ENCODE data around the gene CPEB3.
A peak's percentile ranks its signal among the peaks of the same experiment; 100 is the strongest.
"Not testable (repeated sequence)": the region's sequence is repeated elsewhere in the genome, so short reads cannot be mapped to it uniquely, and the experiment has no call there.

CPEB3 gene

GRCh38 chr10:92265687-92266258 is 25.1 kb downstream of the CPEB3 start:
- DNase-seq, result no peak

- no peak for DNase-seq
These were observed 26.6 kb downstream of the CPEB3 start for GRCh38 chr10:92264249-92264648.

- no peak for DNase-seq
These were observed 27.5 kb downstream of the CPEB3 start for GRCh38 chr10:92263396-92263795.

- no peak for DNase-seq
These were observed 42.3 kb downstream of the CPEB3 start for GRCh38 chr10:92248566-92248965.

- DNase-seq, result no peak
These were observed 46.1 kb downstream of the CPEB3 start for GRCh38 chr10:92244796-92245195.

GRCh38 chr10:92242910-92243671 is 47.8 kb downstream of the CPEB3 start:
- DNase-seq, result peak; percentile 38

GRCh38 chr10:92242380-92242779 is 48.5 kb downstream of the CPEB3 start:
- DNase-seq, result no peak

- DNase-seq, result no peak
These were observed 49.4 kb downstream of the CPEB3 start for GRCh38 chr10:92241501-92241900.

- no peak for DNase-seq
These were observed 49.7 kb downstream of the CPEB3 start for GRCh38 chr10:92241158-92241500.

GRCh38 chr10:92240289-92241157 is 50.4 kb downstream of the CPEB3 start:
- DNase-seq, result peak; percentile 19

GRCh38 chr10:92239600-92240288 is 51.1 kb downstream of the CPEB3 start:
- DNase-seq, result peak; percentile 19

- DNase-seq, result no peak
These were observed 51.7 kb downstream of the CPEB3 start for GRCh38 chr10:92239151-92239599.

- no peak for DNase-seq
These were observed 52.2 kb downstream of the CPEB3 start for GRCh38 chr10:92238586-92239098.

GRCh38 chr10:92238054-92238585 is 52.8 kb downstream of the CPEB3 start:
- no peak for DNase-seq

- no peak for DNase-seq
These were observed 59.7 kb downstream of the CPEB3 start for GRCh38 chr10:92231196-92231595.

GRCh38 chr10:92222603-92223262 is 68.1 kb downstream of the CPEB3 start:
- no peak for DNase-seq

- no peak for DNase-seq
These were observed 71.3 kb downstream of the CPEB3 start for GRCh38 chr10:92219559-92219958.

GRCh38 chr10:92218569-92218968 is 72.3 kb downstream of the CPEB3 start:
- DNase-seq, result no peak

GRCh38 chr10:92216608-92217007 is 74.3 kb downstream of the CPEB3 start:
- DNase-seq, result not testable (repeated sequence)

- not testable (repeated sequence) for DNase-seq
These were observed 75.7 kb downstream of the CPEB3 start for GRCh38 chr10:92215222-92215621.

- no peak for DNase-seq
These were observed 77.8 kb downstream of the CPEB3 start for GRCh38 chr10:92213049-92213448.

GRCh38 chr10:92208736-92209135 is 82.1 kb downstream of the CPEB3 start:
- DNase-seq, result no peak
